HG02588 (cell line): ENCODE data around the gene WDR6.
A peak's percentile ranks its signal among the peaks of the same experiment; 100 is the strongest.

Experiments used
- ATAC-seq: cut with Tn5 transposase; IDR thresholded peaks from one replicate; pipeline ENCODE4 v1.9.1; 2021; ENCODE audit warnings: mild to moderate bottlenecking, moderate library complexity; ENCODE audit not compliant: unreplicated experiment

Gene WDR6

DNA sequence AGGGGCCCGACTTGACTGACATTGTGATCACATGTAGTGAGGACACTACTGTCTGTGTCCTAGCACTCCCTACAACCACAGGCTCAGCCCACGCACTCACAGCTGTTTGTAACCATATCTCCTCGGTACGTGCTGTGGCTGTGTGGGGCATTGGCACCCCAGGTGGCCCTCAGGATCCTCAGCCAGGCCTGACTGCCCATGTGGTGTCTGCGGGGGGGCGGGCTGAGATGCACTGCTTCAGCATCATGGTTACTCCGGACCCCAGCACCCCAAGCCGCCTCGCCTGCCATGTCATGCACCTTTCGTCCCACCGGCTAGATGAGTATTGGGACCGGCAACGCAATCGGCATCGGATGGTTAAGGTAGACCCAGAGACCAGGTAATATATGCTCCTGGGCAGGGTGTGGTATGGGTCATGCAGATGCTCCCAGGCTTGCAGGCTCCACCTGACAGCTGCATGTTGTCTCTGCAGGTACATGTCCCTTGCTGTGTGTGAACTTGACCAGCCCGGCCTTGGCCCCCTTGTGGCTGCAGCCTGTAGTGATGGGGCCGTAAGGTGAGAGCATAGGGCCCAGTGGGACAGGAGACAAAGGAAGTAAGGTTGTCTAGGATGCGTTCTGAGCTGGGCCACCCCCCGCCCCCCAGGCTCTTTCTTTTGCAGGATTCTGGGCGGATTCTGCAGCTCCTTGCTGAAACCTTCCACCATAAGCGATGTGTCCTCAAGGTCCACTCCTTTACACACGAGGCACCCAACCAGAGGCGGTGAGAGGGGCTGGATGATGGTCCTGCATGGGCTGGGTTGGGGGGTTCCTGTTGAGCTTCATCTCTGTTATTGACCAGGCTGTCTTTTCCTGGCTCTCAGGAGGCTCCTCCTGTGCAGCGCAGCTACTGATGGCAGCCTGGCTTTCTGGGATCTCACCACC is 6.8 kb downstream of the WDR6 start:
- no peak for ATAC-seq

DNA sequence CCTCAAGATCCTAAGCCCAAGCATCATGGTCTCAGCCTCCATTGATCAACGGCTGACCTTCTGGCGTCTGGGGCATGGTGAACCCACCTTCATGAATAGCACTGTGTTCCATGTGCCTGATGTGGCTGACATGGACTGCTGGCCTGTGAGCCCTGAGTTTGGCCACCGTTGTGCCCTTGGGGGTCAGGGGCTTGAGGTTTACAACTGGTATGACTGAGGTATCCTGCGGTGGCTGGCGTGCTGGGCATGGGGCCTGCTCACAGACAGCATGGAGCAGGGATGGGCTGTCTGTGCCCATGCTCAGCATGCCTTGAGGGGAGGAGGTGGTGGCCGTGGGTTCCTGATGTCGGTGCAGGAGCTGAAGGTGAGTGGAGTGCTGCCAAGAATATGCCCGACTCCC is 7.9 kb downstream of the WDR6 start:
- no peak for ATAC-seq

DNA sequence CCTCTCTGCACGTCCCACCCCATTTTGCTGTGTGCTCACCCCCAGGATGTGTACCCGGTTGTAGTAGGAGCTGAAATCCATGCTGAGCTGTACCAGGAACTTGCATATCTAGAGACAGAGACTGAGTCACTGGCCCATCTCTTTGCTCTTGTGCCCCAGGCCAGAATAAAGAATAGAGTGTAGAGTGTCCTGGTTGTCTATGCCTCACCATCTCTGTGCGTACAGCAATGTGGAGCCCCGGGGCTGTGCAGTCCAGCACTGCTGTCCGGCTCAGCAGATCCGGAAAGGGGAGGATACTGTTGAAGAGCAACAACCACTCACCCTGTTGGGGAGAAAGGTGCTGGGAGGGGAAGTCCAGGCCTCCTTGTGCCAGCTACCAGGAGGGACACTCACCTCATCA is 8.6 kb downstream of the WDR6 start:
- ATAC-seq: no peak

DNA sequence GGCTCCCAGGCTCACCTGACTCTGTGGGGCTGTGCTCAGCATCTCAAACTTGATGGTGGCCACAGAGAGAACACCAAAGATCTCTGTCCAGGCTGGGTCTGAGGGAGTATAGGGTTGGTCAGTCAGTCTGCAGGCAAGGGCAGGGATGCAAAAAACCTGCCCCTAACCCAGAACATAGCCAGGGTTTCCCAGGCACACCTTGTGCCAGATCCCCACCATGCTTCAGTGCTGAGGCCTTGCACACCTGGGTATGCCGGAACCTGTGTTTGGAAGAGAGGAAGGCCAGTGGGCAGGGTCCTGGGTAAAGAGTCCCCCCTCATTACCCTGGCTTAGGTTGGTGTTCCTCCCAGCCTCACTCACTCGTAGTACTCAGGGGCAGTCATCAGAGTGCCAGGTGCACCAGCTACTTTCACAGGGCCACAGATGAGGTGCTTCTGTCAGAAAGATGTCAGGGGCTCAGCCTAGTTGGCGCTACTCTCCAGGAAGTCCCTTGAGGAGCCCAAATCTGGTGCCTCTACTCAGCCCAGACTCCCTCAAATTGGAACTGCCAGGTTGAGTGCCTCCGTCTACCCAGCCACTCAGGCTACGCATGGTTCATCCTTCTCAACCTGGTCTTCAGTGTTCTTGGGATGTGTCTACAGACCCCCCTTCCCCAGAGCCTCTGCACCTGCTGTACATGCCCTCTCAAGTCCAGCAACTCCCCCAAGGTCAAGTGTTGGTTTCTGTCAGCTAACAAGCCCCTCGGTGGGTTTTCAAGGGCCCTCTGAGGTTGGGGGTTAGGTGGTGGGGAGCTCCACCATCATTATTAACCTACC is 9.4 kb downstream of the WDR6 start:
- ATAC-seq: no peak

DNA sequence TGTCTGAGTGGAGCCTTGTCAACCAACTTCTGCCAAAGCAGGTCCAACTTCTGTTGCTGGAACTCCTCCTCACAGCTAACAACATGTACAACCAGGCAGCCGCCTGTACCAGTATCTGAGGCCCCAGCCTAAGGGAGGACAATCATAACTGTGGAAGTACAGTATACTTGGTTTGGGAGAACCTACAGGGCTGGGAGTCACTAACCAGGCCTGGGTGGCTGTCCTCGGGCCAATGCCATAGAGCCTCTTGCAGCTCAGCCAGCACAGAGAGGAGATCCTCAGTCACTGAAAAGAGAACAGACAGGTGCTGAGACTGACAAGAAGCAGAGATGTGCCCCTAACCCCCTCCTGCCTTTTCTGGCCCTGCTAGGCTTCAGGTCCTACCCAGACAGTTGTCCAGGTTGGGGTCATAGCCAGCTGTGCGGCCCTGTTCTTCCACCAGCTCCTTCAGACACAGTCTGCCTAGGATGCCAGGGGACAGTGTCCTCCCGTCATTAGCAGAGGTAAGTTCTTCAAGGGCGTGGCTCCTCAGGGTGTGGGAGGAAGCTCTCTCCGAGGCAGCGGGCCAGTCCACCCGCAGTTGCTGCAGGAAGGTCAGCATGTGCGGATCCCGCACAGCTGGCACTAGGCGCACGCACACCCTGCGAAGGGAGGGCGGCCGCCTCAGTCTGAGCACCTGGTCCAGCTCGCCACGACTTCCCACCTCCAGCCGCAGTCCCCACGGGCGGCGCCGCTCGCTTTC is 10.2 kb downstream of the WDR6 start:
- ATAC-seq: no peak

DNA sequence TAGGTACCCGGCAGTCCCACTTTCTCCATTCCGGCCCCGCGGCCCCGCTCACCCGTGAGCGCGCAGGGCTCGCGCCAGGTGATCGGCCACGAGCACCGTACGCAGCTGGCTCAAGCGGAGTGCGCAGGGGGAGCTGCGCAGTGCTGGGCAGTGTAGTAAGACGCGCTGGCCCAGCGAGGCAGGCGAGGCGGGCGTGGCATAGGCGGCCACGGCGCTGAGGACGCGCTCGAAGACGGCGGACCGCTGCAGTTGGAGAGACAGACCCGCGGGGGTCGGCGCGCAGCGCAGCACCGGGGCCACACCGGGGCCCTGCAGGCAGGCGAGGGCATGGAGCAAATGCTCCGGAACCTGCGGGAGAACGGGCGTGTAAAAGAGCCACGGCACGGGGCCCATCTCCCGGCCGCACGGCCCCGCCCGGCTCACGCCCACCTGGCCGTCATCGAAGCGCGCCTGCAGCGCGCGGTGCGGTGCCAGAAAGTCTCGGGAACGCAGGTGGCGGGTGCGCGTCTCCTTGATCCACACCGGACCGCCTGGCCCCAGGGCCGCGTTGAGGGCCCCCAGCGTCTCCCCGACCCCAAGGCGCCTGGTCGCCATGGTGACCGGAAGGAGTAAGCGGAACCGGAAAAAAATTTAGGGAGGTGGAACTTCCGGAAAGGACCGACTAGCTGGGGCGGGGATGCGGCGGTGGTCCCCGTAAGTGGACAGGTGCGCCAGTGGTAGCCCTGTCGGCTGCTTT is 10.9 kb downstream of the WDR6 start, which contains the start of gene DALRD3:
Gene DALRD3, minus strand, starts transcription at position 610 of the 736 bp plus-strand sequence. Its CDS starts 16 bp downstream, at position 594.
- no peak for ATAC-seq

DNA sequence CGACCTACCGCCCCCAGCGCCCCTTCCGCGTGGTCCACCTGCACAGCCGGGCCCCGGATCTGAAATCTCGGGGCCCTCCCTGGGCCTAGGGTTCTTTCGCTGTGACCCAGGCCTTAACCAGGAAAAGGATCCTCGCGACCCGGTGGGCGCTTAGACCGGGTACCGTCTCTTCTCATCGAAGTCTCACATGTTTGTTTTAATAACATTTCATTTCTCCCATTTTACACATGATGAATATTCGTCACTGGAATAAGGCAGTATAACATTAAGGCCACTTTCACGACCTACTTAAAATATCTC is 11.5 kb downstream of the WDR6 start:
- no peak for ATAC-seq

DNA sequence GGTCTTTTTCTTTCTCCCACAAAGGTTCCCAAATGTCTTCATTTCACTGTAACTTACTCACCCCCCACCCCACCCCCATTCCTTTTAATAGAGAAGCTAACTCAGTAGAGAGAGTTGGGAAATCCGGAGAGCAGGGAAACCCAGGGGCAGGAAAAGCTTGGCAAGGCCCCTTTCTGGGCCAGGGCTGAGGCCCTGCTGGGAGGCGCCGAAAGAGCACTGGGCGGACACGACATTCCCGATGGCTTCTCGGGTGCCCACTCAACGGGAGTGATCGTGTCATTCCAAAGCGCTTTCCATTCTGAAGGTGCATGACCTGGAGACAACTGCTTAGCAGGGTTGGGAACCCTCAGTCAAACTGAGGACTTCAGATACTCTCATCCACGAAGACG is 12.7 kb downstream of the WDR6 start:
- no peak for ATAC-seq

DNA sequence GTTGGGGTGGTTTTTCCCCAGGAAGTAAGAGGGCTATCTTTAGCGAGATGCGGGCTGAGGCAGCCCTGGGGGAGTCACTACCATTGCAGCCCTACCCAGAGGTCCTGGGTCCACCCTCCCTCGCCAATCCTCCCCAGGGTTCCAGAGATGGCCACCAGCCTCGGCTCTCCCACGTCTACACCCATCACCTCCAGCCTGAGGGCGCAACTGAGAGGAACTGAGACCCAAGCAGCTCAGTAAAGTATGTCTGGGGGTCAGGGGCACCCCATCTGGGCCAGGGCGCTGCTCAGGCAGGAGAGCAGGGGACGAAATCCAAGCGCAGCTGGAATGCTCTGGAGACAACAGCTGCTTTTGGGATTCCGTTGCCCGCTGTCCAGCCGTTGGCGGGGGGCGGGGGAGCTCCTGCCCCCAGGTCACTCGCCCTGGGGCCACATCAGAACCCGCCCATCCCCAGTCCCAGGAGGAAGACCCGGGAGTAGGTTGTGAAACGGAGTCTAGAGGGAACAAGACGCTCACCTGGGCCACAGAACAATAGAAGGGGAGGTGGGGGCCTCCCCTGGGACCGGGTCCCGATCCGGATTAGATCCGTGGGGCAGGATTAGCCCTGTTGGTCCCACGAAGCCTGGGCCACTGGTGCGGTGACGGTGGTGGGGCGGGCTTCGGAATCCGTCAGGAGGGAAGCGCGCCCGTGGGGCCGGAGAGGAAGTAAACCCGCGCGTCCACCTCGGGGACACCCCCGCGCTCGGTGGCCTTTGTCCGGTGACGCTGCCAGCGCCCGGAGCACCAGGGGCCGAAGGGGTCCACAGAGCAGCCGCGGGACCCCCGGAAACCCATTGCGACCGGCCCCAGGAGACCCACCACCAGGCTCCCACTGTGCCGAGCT is 13.4 kb downstream of the WDR6 start:
- ATAC-seq: peak; percentile 0

DNA sequence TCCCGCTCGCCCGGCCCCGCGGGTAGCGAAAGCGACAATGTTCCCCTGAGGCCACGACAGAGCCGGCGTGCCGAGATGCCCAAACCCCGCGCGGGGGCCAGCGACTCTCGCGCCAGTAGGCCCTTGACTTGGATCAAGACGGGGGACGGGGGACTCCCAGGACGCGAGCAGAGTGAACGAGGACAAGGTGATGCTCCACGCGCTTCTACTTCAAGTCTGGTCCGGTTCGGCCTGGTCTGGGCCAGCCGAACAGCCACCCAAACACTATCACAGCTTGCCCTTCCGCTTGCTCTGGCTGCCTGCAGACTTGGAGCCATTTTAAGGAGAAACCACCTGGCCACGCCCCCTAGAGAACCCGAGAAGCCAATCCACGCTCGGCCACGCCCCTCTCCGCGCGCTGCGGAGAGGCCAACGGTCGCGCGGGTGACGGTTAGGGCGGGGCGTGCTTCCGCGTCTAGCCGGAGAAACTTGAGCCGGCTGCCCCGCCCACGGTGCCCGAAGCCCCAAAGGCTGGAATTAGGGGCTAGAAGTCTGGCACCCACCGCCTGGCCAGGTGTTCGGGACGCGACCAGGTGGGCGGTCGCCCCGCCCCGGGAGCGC is 14.1 kb downstream of the WDR6 start:
- ATAC-seq: peak; percentile 42

DNA sequence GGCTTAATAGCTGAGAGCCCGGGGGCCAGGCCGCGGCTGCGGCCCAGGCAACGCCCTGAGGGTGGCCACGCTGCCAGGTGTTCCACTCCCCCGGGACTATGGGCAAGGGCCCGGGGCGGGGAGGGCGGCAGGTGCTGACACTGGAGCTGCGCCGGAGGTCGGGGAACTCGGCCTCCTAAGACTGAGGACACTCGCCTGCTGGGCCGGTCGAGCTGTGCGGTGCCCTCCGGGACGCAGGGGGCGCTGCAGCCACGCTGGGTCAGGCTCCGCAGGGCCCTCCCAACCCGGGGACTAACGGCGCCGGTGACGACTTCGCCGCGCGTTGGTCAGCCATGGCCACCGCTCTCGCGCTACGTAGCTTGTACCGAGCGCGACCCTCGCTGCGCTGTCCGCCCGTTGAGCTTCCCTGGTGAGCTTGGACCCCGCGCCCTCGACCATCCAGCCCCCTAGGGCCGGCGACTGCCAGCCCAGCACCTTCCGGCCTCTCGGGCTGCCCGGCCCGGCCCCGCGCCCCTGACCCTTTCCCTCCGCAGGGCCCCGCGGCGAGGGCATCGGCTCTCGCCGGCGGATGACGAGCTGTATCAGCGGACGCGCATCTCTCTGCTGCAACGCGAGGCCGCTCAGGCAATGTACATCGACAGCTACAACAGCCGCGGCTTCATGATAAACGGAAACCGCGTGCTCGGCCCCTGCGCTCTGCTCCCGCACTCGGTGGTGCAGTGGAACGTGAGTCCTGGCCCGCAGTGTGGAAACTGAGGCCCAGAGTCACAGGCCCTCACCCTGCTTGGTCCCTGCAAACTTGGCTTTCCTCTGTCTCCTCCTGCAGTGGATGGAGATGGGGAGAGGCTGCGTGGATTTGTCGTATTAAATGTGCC is 14.9 kb downstream of the WDR6 start, which contains the start of gene NDUFAF3:
Gene NDUFAF3, plus strand, starts transcription at position 309 of the 875 bp plus-strand sequence. Its CDS starts 24 bp downstream, at position 333.
- peak; percentile 52 for ATAC-seq

DNA sequence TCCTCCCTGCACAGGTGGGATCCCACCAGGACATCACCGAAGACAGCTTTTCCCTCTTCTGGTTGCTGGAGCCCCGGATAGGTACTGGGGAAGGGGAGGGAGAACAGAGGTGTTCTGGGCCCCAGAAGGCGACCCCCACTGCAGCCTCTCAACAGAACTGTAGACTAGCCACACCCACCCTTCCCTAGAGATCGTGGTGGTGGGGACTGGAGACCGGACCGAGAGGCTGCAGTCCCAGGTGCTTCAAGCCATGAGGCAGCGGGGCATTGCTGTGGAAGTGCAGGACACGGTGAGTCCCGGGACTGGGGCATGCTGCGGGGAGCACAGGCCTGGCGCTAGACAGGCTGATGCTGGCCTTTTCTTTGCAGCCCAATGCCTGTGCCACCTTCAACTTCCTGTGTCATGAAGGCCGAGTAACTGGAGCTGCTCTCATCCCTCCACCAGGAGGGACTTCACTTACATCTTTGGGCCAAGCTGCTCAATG is 15.5 kb downstream of the WDR6 start:
- no peak for ATAC-seq

DNA sequence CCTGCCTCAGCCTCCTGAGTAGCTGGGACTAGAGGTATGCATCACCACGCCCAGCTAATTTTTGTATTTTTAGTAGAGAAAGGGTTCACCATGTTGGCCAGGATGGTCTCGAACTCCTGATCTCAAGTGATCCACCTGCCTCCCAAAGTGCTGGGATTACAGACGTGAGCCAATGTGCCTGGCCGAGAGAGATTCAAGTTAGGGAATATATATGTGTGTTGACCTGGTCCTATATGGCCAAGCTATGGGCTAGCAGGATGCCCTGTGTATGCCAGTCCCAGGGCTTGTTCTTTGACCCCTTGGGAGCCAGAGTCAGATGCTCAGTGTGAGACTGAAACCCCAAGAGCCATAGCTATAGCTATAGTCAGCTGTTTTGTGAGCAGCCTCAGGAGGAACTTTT is 16.6 kb downstream of the WDR6 start:
- ATAC-seq: no peak

DNA sequence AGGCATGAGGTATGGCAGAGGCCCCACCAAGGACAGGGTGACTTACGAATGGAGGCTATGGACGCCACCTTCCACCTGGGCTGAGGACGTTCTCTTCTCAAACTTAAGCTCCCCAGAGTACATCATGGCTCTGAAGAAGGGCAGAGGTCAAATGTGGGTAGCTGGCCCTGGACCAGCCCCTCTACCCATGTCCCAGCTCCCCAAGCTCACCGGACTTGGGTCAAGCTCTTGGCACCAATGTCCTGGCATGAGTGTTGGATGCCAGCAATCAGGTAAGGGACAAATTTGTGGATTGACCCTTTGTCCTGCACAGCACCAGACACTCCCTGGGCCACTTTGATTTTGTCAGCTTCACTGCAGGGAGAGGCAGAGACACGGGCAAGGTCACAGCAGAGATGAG is 17.3 kb downstream of the WDR6 start:
- ATAC-seq: no peak

DNA sequence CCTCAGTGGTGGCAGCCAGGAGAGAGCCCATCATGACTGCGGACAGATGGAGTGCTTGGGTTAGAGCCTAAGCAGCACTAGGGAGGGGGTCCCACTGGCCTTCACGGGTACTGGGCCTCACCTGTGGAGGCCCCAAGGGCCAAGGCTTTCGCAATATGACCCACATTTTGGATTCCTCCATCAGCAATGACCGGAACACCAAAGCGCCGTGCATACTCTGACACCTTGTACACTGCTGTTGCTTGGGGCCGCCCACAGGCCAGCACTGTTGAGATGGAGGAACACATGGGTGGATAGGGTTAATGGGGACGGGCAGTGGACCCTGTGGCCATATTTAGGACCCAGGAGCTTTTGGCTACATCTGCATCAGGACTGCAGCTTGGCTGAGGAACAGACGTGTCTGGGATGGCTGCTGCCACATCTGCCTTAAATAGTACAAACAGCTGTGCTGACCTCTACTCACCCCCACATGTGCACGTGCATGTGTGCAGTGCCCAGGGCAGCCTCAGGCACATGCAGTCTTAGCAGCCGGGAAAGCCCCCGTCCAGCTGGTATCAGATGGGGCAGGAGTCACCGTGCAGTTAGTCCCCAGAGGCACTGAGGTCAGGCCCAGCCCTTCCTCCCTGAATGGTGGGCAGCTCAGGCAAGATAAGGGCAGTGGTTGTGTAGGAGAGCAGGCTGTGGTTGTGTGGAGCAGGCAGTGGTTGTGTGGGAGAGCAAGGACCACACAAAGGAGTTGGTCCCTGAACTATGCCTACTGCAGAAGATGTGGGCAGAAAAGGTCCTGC is 18.0 kb downstream of the WDR6 start:
- ATAC-seq: no peak

DNA sequence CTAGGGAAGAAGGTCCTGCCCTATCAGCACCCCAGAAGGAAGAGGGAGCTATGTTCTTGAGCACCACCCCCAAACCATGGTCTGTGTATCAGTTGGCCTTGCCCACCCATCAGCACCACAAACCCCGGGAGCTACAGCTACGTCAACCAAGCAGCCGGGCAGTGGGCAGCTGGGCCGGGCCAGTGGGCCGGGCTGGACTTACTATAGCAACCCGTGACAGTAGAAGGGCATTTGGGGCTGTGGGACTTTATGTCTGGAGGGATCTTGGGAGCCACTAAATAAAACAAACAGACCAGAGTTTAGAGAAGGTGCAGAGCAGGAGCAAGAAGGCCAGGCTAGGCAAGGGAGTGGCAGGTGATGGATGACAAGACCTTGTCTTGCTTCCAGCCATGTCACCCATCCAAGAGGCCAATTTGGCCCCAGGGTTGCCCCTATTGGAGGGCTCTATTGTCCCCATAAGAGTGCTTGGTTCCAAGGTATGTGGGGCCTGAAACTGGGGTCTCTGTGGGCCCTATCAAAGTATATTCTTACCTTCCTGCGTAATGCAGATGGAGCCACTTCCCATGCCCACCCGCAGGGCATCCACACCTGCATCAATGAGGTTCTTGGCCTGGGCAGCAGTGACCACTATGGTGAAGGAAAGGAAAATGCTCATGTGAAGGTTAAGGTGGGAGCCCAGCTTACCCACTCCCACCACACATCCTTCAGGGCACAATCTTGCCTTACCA is 18.8 kb downstream of the WDR6 start:
- ATAC-seq: no peak

DNA sequence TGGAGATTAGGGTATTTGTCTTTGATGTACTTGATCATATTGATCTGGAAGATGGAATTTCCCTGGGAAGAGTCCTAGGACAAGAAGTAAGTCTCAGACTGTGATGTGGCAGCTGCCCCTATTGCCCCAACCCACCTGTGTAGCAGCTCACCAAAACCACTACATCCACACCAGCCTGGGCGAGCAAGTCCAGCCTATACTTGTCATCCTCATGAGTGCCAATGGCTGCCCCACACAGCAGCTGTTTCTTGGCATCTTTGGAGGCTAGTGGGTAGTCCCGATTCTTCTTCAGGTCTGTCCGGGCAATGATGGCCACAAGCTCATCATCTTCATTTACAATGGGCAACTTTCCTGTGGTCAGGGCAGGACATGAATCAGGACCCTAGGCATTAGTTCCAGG is 19.3 kb downstream of the WDR6 start:
- no peak for ATAC-seq
